B cell (primary cell): Measurements from ENCODE around the gene TFF3.

Experiments used
- CTCF ChIP-seq: fragments of 200-600 bp; IDR thresholded peaks from one replicate; pipeline ENCODE4 v1.8.0; 2022; ENCODE audit warnings: antibody characterized with exemption, mild to moderate bottlenecking
- EZH2 ChIP-seq: IDR thresholded peaks from 2 replicates; pipeline ENCODE4 v1.6.1; 2012; ENCODE audit warnings: borderline replicate concordance, low read depth, mild to moderate bottlenecking, moderate library complexity, low read length; ENCODE audit not compliant: insufficient read depth, poor library complexity, severe bottlenecking

- TF ChIP-seq CTCF (no peak), EZH2 (no peak)
These were observed 2.1 kb upstream of the TFF3 start for GRCh38 chr21:42317341-42317741.
